Trophoblast cell (in vitro differentiated cells and primary cell): ENCODE measurements around the gene ANKDD1B.

ENCODE experiments used
- DNase-seq, 2 donors: peaks; one replicate each; pipeline ENCODE4 v3.0.0-alpha.2; 2016
- H2AFZ ChIP-seq: 2 replicates; pipeline ENCODE4 v1.6.1; 2013; ENCODE audit warnings: low read length, moderate library complexity, mild to moderate bottlenecking; ENCODE audit not compliant: insufficient read depth, poor library complexity
- H2AK5ac ChIP-seq: 2 replicates; pipeline ENCODE4 v1.6.1; 2013; ENCODE audit warnings: mild to moderate bottlenecking, low read length
- H2BK120ac ChIP-seq: 2 replicates; pipeline ENCODE4 v1.6.1; 2013; ENCODE audit warnings: low read length, mild to moderate bottlenecking, moderate library complexity; ENCODE audit not compliant: insufficient read depth, poor library complexity
- H2BK12ac ChIP-seq: 2 replicates; pipeline ENCODE4 v1.6.1; 2013; ENCODE audit warnings: mild to moderate bottlenecking, low read length, moderate library complexity
- H2BK5ac ChIP-seq: 2 replicates; pipeline ENCODE4 v1.6.1; 2013; ENCODE audit warnings: low read length, low read depth, moderate library complexity, mild to moderate bottlenecking; ENCODE audit not compliant: poor library complexity
- H3K14ac ChIP-seq: 2 replicates; pipeline ENCODE4 v1.6.1; 2013; ENCODE audit warnings: mild to moderate bottlenecking, low read length
- H3K18ac ChIP-seq: 2 replicates; pipeline ENCODE4 v1.6.1; 2013; ENCODE audit warnings: mild to moderate bottlenecking, low read length
- H3K23ac ChIP-seq: 2 replicates; pipeline ENCODE4 v1.6.1; 2013; ENCODE audit warnings: low read length
- H3K27ac ChIP-seq: 2 replicates; pipeline ENCODE4 v1.5.1; 2013; ENCODE audit warnings: low read depth, mild to moderate bottlenecking, inconsistent platforms, low read length, moderate library complexity
- H3K27me3 ChIP-seq: 2 replicates; pipeline ENCODE4 v1.6.1; 2013; ENCODE audit warnings: inconsistent platforms, mild to moderate bottlenecking, low read length, moderate library complexity; ENCODE audit not compliant: insufficient read depth
- H3K36me3 ChIP-seq, 2 experiments: 1 replicate in 1 of 2; 2 replicates in 1 of 2; pipeline ENCODE4 v1.6.1; 2013; ENCODE audit warnings: low read length in 2 of 2, mild to moderate bottlenecking in 2 of 2, moderate library complexity in 1 of 2; ENCODE audit not compliant: insufficient read depth in 2 of 2, control insufficient read depth in 1 of 2
- H3K4ac ChIP-seq: 2 replicates; pipeline ENCODE4 v1.6.1; 2013; ENCODE audit warnings: low read depth, mild to moderate bottlenecking, low read length, moderate library complexity
- H3K4me1 ChIP-seq, 2 experiments: 1 replicate in 1 of 2; 2 replicates in 1 of 2; pipeline ENCODE4 v1.6.1; 2013; ENCODE audit warnings: low read length in 2 of 2, mild to moderate bottlenecking in 2 of 2, moderate library complexity in 1 of 2; ENCODE audit not compliant: insufficient read depth in 2 of 2, control insufficient read depth in 1 of 2
- H3K4me2 ChIP-seq: 2 replicates; pipeline ENCODE4 v1.6.1; 2013; ENCODE audit warnings: inconsistent platforms, mild to moderate bottlenecking, low read length, moderate library complexity
- H3K4me3 ChIP-seq: 2 replicates; pipeline ENCODE4 v1.5.1; 2013; ENCODE audit warnings: mild to moderate bottlenecking, low read depth, low read length, inconsistent platforms
- H3K79me1 ChIP-seq: one replicate; pipeline ENCODE4 v1.6.1; 2013; ENCODE audit warnings: low read length
- H3K79me2 ChIP-seq: 2 replicates; pipeline ENCODE4 v1.6.1; 2013; ENCODE audit warnings: low read length, mild to moderate bottlenecking; ENCODE audit not compliant: control insufficient read depth, insufficient read depth, poor library complexity
- H3K9ac ChIP-seq: 2 replicates; pipeline ENCODE4 v1.6.1; 2013; ENCODE audit warnings: mild to moderate bottlenecking, low read length
- H3K9me3 ChIP-seq: 2 replicates; pipeline ENCODE4 v1.6.1; 2013; ENCODE audit warnings: low read depth, mild to moderate bottlenecking, control low read depth, inconsistent platforms, low read length; ENCODE audit not compliant: insufficient read depth
- H4K12ac ChIP-seq: 2 replicates; pipeline ENCODE4 v1.6.1; 2013; ENCODE audit warnings: low read depth, mild to moderate bottlenecking, low read length, moderate library complexity
- H4K8ac ChIP-seq: 2 replicates; pipeline ENCODE4 v1.6.1; 2013; ENCODE audit warnings: low read depth, mild to moderate bottlenecking, low read length, moderate library complexity
- H4K91ac ChIP-seq: one replicate; pipeline ENCODE4 v1.6.1; 2013; ENCODE audit warnings: low read depth, mild to moderate bottlenecking, low read length, moderate library complexity
- WGBS: extraction: QIAGEN DNeasy Blood & Tissue Kit; methylation state at CpG from one replicate; pipeline ENCODE4 v1.1.7; 2013; ENCODE audit warnings: missing lambda C conversion rate; ENCODE audit not compliant: insufficient read length, insufficient coverage; ENCODE audit errors: extremely low coverage; 5-methylcytosine and 5-hydroxymethylcytosine counted together

Gene ANKDD1B

GRCh38 chr5:75637949-75638348 is 26.7 kb downstream of the ANKDD1B start:
- no peak overlapping the region for H4K12ac ChIP-seq
- DNase-seq: no peak

GRCh38 chr5:75639535-75640311 is 28.5 kb downstream of the ANKDD1B start:
- DNase-seq: no peak
- no peaks in the 10 kb centered on the region for H3K79me1 ChIP-seq
- WGBS: no CpG with 5 or more reads among the region's 3 CpGs
- H3K18ac ChIP-seq: no peak overlapping the region
- no peaks in the 10 kb centered on the region for H3K36me3 ChIP-seq
- no peak overlapping the region for H2AK5ac ChIP-seq
- H3K4ac ChIP-seq: no peak overlapping the region
- H3K9me3 ChIP-seq: peaks cover 2% of the 10 kb centered on the region
- no peak overlapping the region for H3K23ac ChIP-seq
- H2BK120ac ChIP-seq: no peak overlapping the region
- H3K4me2 ChIP-seq: no peak overlapping the region
- no peak overlapping the region for H4K8ac ChIP-seq
- H3K4me1 ChIP-seq: no peaks in the 10 kb centered on the region
- H2AFZ ChIP-seq: no peak overlapping the region
- H3K9ac ChIP-seq: no peak overlapping the region
- H3K27ac ChIP-seq: no peak overlapping the region
- no peaks in the 10 kb centered on the region for H3K79me2 ChIP-seq
- no peak overlapping the region for H3K14ac ChIP-seq
- no peak overlapping the region for H2BK5ac ChIP-seq
- no peak overlapping the region for H4K12ac ChIP-seq
- no peak overlapping the region for H2BK12ac ChIP-seq
- no peak overlapping the region for H4K91ac ChIP-seq
- no peaks in the 10 kb centered on the region for H3K27me3 ChIP-seq
- no peak overlapping the region for H3K4me3 ChIP-seq

More at GRCh38 chr5:75637949-75638348, 26.7 kb downstream of the ANKDD1B start:
- H2BK120ac ChIP-seq: no peak overlapping the region
- H2AK5ac ChIP-seq: no peak overlapping the region
- H3K9ac ChIP-seq: no peak overlapping the region
- no peak overlapping the region for H3K4ac ChIP-seq
- H3K4me3 ChIP-seq: no peak overlapping the region
- no peak overlapping the region for H2AFZ ChIP-seq
- H3K79me1 ChIP-seq: no peaks in the 10 kb centered on the region
- no peak overlapping the region for H3K14ac ChIP-seq
- H3K36me3 ChIP-seq: no peaks in the 10 kb centered on the region
- no peak overlapping the region for H2BK12ac ChIP-seq
- no peaks in the 10 kb centered on the region for H3K27me3 ChIP-seq
- no peak overlapping the region for H3K27ac ChIP-seq
- H3K9me3 ChIP-seq: peaks cover 2% of the 10 kb centered on the region
- H3K79me2 ChIP-seq: no peaks in the 10 kb centered on the region
- WGBS: no CpG with 5 or more reads among the region's 1 CpG
- H3K4me2 ChIP-seq: no peak overlapping the region
- no peak overlapping the region for H4K8ac ChIP-seq
- no peak overlapping the region for H3K18ac ChIP-seq
- no peak overlapping the region for H2BK5ac ChIP-seq
- H3K4me1 ChIP-seq: no peaks in the 10 kb centered on the region
- H4K91ac ChIP-seq: no peak overlapping the region
- no peak overlapping the region for H3K23ac ChIP-seq

- Histone ChIP-seq H3K18ac (no peak overlapping the region), H3K9ac (no peak overlapping the region), H4K8ac (no peak overlapping the region), H2BK12ac (no peak overlapping the region), H3K4me2 (no peak overlapping the region), H3K4me3 (no peak overlapping the region), H3K9me3 (peaks cover 2% of the 10 kb centered on the region), H3K79me2 (no peaks in the 10 kb centered on the region), H3K4ac (no peak overlapping the region), H3K4me1 (no peaks in the 10 kb centered on the region), H2AFZ (no peak overlapping the region), H2AK5ac (no peak overlapping the region), H2BK5ac (no peak overlapping the region), H3K27ac (no peak overlapping the region), H4K91ac (no peak overlapping the region), H3K79me1 (no peaks in the 10 kb centered on the region), H3K27me3 (no peaks in the 10 kb centered on the region), H3K23ac (no peak overlapping the region), H4K12ac (no peak overlapping the region), H3K14ac (no peak overlapping the region), H3K36me3 (no peaks in the 10 kb centered on the region), H2BK120ac (no peak overlapping the region)
- DNase-seq: peak in 1 of 2 donors; percentile 49
Observed at GRCh38 chr5:75640395-75640794, 29.1 kb downstream of the ANKDD1B start.

GRCh38 chr5:75640826-75641225 is 29.6 kb downstream of the ANKDD1B start:
- Histone ChIP-seq H2BK12ac (no peak overlapping the region), H3K4me3 (no peak overlapping the region), H3K27ac (no peak overlapping the region), H3K14ac (no peak overlapping the region), H3K23ac (no peak overlapping the region), H3K4ac (no peak overlapping the region), H3K27me3 (no peaks in the 10 kb centered on the region), H4K91ac (no peak overlapping the region), H2BK5ac (no peak overlapping the region), H3K18ac (no peak overlapping the region), H2AK5ac (no peak overlapping the region), H4K12ac (no peak overlapping the region), H3K9me3 (no peaks in the 10 kb centered on the region), H3K36me3 (no peaks in the 10 kb centered on the region), H4K8ac (no peak overlapping the region), H3K9ac (no peak overlapping the region), H2BK120ac (no peak overlapping the region), H3K79me2 (no peaks in the 10 kb centered on the region), H3K79me1 (no peaks in the 10 kb centered on the region), H2AFZ (no peak overlapping the region), H3K4me1 (no peaks in the 10 kb centered on the region), H3K4me2 (no peak overlapping the region)
- no peak for DNase-seq
- WGBS: no CpG with 5 or more reads among the region's 2 CpGs
